Skeletal muscle tissue (tissue), 4 donors: Measurements from ENCODE around the gene SEMA6A. TPM values are rescaled to one million over a fixed set of nuclear protein-coding genes. Genes with fewer than 3 reads are reported as not detected.
"Not testable (repeated sequence)": the region's sequence is repeated elsewhere in the genome, so short reads cannot be mapped to it uniquely, and the experiment has no call there.

ENCODE experiments used
- H3K27ac ChIP-seq: one replicate; pipeline ENCODE4 v1.7.0; 2013; ENCODE audit warnings: mild to moderate bottlenecking, low read depth, low read length, inconsistent platforms
- H3K27me3 ChIP-seq, 3 donors: one replicate each; pipeline ENCODE4 v1.7.0; 2013; ENCODE audit warnings: low read length in 3 of 3; ENCODE audit not compliant: control insufficient read depth in 3 of 3, insufficient read depth in 3 of 3
- H3K36me3 ChIP-seq, 3 donors: one replicate each; pipeline ENCODE4 v1.7.0; 2013; ENCODE audit warnings: low read length in 3 of 3; ENCODE audit not compliant: control insufficient read depth in 3 of 3, insufficient read depth in 3 of 3
- H3K4me1 ChIP-seq, 3 donors: one replicate each; pipeline ENCODE4 v1.7.0; 2013; ENCODE audit warnings: low read length in 3 of 3, mild to moderate bottlenecking in 3 of 3; ENCODE audit not compliant: control insufficient read depth in 3 of 3, insufficient read depth in 3 of 3
- H3K4me3 ChIP-seq, 3 donors: one replicate each; pipeline ENCODE4 v1.7.0; 2013; ENCODE audit warnings: low read length in 3 of 3
- H3K9ac ChIP-seq, 3 donors: one replicate each; pipeline ENCODE4 v1.7.0; 2013; ENCODE audit warnings: low read length in 3 of 3, mild to moderate bottlenecking in 3 of 3, moderate library complexity in 2 of 3, low read depth in 1 of 3
- H3K9me3 ChIP-seq, 3 donors: one replicate each; pipeline ENCODE4 v1.7.0; 2013; ENCODE audit warnings: low read length in 3 of 3; ENCODE audit not compliant: control insufficient read depth in 3 of 3
- total RNA-seq: library from RNA; depleted of rRNA; stranded (reverse); fragments of >200 nt; gene quantifications from one replicate; pipeline ENCODE4 v1.2.3, GENCODE V29; 2014
- donor health status: Osteomylitis.

SEMA6A gene
- total RNA-seq, 1 donor from 2014 or later, result 43.8 TPM

DNA sequence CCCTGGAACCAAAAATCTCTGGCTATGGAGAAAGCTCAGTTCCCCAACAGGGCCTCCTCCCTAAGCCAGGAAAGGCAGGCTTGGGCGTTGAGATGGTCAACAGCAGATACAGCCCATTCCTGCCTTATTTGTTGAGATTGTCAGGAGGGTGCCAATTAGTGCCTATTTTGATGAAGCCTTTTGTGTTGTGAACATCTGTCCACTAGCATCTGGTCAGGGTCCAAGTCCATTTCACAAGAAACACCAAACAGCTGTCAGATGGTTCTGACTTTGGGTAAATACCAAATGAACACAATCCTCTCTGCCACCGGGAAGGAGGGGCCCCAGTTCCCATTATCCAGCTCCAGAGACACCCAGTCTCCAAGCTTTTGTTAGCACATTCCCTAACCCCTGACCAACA lies 19.9 kb downstream of the SEMA6A start:
- H3K27ac ChIP-seq, result no peak overlapping the region
- no peaks in the 10 kb centered on the region for H3K9me3 ChIP-seq

DNA sequence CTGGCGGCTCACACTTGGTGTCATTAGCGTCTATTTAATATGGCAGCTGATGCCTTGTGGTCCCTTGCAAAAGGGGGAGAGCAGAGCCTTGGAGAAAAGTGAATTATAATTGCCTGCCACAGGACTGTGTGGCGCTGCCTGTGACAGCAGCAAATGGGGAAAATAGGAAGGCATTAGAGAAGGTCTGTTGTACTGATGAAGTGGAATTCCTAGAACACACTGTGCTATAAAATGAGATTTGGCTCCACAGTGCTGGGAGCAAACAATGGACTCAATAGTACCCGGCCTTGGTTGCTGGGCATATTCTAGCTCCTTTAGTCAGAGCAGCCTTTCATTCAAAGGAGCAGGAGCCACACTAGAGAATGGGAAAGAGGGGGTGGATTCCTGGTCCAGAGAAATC lies 21.3 kb downstream of the SEMA6A start:
- Histone ChIP-seq H3K36me3 (no peaks in the 10 kb centered on the region), H3K27ac (no peak overlapping the region), H3K9ac (no peak overlapping the region), H3K4me3 (no peak overlapping the region), H3K27me3 (no peaks in the 10 kb centered on the region), H3K9me3 (no peaks in the 10 kb centered on the region), H3K4me1 (peaks cover 0 to 6% (median 0%) of the 10 kb centered on the region in 3 donors)

More for the DNA sequence above, 19.9 kb downstream of the SEMA6A start:
- H3K4me3 ChIP-seq, result no peak overlapping the region
- H3K4me1 ChIP-seq, result peaks cover under 1 to 7% (median 3%) of the 10 kb centered on the region in 3 donors
- no peaks in the 10 kb centered on the region for H3K27me3 ChIP-seq
- H3K9ac ChIP-seq, result no peak overlapping the region
- H3K36me3 ChIP-seq, result no peaks in the 10 kb centered on the region

DNA sequence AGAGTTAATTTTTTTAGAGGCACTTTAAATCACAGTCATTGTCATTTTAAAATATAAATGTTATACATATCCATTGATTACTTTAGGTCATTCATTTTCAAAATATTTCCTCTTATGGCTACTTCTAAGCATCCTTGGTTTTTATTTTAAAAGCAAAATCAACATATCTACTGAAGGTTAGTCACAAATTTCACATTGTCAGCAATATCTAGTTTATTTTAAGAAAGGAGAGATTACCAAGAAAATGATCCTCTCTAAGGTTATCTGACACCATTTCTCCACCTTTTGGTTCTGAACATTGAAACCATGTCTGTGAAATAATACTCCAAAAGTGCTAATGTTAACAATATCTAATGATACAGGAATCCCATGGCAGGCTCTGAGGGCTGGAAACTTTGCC lies 24.5 kb downstream of the SEMA6A start:
- no peaks in the 10 kb centered on the region for H3K27me3 ChIP-seq
- no peak overlapping the region for H3K9ac ChIP-seq
- peaks cover 4 to 10% (median 8%) of the 10 kb centered on the region in 3 donors for H3K9me3 ChIP-seq
- no peaks in the 10 kb centered on the region for H3K36me3 ChIP-seq
- H3K4me1 ChIP-seq, result peaks cover 0 to 6% (median 0%) of the 10 kb centered on the region in 3 donors
- no peak overlapping the region for H3K27ac ChIP-seq
- no peak overlapping the region for H3K4me3 ChIP-seq

DNA sequence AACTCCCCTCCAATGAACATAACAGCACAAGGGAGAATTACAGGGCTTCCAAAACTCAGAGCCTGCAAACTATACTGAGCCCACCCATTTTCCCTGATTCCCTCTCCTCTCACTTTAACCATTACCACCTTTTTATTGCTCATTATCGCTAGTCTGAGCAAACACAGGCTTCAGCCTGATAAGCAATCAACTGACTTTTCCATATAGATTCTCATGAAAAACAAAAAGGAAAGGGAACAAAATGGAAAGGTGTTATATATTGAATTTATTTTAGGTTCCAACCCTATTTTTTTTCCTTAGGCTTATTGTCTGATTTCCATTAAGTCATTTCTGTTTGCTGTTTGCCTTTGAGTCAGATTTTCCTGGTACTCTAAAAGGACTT lies 27.9 kb downstream of the SEMA6A start:
- peaks cover 0 to 3% (median 0%) of the 10 kb centered on the region in 3 donors for H3K4me1 ChIP-seq
- H3K9ac ChIP-seq, result no peak overlapping the region
- H3K9me3 ChIP-seq, result peaks cover 6 to 10% (median 8%) of the 10 kb centered on the region in 3 donors
- H3K4me3 ChIP-seq, result no peak overlapping the region
- no peaks in the 10 kb centered on the region for H3K27me3 ChIP-seq
- H3K27ac ChIP-seq, result no peak overlapping the region
- H3K36me3 ChIP-seq, result no peaks in the 10 kb centered on the region

DNA sequence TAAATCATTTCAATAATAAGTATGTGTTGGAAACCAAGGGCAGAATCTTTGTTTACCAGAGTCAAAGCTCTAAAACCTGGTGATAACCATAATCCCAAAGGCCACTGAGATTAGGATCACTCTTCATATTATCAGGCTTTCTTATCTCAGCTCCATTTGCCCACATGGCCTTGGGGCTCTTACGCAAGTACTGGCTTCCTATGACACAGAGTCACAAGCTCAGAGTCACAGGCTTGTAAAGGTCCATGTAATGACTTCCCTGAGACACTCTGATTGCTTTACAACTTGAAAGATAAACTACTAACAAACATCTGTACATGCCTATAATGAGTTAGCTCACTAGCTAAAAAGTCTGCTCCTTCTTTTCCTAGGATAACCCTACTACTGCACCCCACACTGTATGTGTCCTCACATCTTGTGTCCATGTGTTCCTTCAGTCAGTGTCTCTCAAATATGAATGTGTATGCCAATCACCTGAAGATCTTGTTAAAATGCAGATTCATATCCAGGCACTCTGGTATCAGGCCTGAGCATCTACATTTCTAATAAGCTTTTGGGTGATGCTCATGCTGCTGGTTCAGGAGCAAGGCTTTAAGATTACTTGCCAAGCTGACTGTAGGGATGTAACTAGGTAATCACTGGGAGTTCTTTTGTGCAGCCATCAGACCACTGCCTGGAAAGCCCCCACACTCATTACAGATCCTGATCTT lies 28.4 kb downstream of the SEMA6A start:
- H3K36me3 ChIP-seq, result no peaks in the 10 kb centered on the region
- H3K4me3 ChIP-seq, result peak overlapping the region in 1 of 3 donors; percentile 9
- H3K9ac ChIP-seq, result no peak overlapping the region
- H3K4me1 ChIP-seq, result peaks cover 0 to 3% (median 0%) of the 10 kb centered on the region in 3 donors
- no peaks in the 10 kb centered on the region for H3K27me3 ChIP-seq
- H3K27ac ChIP-seq, result no peak overlapping the region
- peaks cover 6 to 10% (median 8%) of the 10 kb centered on the region in 3 donors for H3K9me3 ChIP-seq

DNA sequence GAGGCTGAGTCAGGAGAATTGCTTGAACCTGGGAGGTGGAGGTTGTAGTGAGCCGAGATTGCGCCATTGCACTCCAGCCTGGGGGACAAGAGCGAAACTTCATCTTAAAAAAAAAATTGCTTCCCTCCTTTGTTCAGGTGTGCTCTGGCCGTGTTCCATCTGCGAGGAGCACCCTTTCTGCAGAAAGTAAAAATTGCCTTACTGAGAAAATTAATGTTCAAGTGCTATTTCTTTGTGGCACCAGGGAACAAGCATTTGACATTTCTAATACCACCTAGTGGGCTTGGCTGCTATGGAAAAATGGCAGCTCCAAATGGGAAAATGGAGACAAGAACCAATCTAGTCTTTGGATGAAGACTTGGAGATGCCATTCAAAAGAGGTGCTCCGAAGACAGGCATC lies 29.2 kb downstream of the SEMA6A start:
- not testable (repeated sequence) for H3K9me3 ChIP-seq, H3K36me3 ChIP-seq, H3K27me3 ChIP-seq, H3K9ac ChIP-seq, H3K4me3 ChIP-seq, H3K4me1 ChIP-seq, H3K27ac ChIP-seq

DNA sequence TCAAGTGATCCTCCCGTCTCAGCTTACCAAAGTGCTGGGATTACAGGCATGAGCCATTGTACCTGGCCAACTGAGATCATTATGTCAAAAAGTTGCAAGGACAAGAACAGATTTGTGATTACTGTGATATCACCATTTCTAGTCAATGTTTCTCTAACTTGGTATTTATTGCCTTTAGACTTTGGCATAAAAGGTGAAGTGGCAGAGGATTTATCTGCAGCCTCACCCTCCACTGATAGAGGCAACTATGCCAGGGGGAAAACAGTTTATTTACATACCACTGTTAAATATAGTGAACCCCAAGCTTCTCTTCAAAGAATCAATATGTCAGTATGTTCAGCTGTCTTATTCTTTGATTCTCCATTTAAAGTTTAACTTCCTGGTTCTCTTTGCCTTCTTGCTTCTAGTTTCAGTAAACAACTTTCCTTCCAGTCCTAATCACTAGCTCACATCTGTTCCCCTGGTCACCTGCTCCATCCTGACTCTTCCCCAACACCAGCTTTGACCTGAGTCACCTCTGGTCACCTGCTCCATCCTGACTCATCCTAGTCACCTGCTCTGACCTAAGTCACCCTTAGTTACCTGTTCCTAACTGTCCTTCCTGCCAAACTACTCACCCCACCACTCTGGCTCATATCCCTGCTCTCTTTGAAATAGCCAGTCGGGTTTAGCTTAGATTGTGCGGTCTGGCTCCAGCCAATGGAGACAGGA lies 29.9 kb downstream of the SEMA6A start:
- Histone ChIP-seq H3K9ac (no peak overlapping the region), H3K36me3 (no peaks in the 10 kb centered on the region)

DNA sequence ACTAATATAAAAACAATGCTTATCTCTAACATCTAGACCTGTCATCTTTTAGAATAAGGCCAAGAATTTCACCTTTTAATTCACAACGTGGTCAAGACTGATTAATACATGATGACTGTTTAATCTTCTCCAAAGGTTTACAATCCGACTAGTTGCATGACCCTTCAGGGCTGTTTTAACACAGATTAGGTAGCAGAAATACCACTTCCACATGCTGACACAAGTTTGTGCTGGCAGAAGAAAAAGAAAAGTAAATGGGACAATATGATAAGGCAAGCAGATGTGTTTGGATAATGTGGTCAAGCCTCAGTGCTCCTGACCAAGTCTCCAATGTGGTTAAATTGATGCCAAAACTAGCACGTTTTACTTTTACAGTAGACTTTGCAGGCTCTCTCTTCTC lies 31.1 kb downstream of the SEMA6A start:
- Histone ChIP-seq H3K4me1 (no peaks in the 10 kb centered on the region), H3K27me3 (no peaks in the 10 kb centered on the region), H3K36me3 (no peaks in the 10 kb centered on the region), H3K9me3 (peaks cover 6 to 10% (median 8%) of the 10 kb centered on the region in 3 donors), H3K9ac (no peak overlapping the region), H3K4me3 (no peak overlapping the region), H3K27ac (no peak overlapping the region)

More for the DNA sequence above, 29.9 kb downstream of the SEMA6A start:
- Histone ChIP-seq H3K27ac (no peak overlapping the region), H3K4me1 (no peaks in the 10 kb centered on the region), H3K4me3 (no peak overlapping the region), H3K27me3 (no peaks in the 10 kb centered on the region), H3K9me3 (peaks cover 6 to 10% (median 8%) of the 10 kb centered on the region in 3 donors)

DNA sequence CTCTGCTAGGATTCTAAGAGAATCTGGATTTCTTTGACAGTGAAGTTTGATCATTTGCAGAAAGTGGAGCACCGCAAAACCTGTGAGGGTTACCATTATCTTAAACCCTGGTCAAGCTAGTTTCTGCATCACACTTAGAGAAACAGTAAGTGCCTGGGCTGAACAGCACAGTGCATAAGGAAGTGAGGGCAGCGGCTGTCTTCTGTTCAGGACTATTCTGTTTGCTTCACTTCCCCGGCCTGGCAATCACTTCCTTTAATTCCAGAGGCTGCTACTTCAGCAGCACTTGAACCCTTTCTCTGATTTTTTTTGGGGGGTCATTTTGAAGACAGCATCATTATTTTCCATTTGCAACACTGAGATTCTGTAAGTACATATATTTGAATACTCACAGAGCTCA lies 32.0 kb downstream of the SEMA6A start:
- Histone ChIP-seq H3K27ac (no peak overlapping the region), H3K4me3 (no peak overlapping the region), H3K27me3 (no peaks in the 10 kb centered on the region), H3K9ac (no peak overlapping the region), H3K9me3 (peaks cover 6 to 10% (median 8%) of the 10 kb centered on the region in 3 donors), H3K36me3 (no peaks in the 10 kb centered on the region), H3K4me1 (no peaks in the 10 kb centered on the region)

DNA sequence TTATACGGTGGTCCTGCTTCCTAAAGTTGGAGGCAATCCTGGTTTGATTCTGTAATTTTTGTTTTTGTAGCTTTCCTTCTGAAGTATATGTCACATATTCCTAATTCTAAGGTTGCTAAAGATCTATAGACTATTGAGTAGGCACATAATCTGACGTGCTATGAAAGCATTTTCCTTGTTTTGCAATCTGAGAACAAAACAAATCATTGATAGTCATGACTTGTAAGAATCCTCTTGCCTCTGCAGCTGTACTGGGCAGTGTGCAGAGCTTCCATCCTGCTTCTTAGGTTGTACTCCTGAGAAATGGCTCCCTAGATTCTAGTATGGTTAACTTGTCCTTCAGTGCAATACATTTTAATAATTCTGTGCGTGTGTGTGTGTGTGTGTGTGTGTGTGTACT lies 35.4 kb downstream of the SEMA6A start:
- Histone ChIP-seq H3K4me1 (no peaks in the 10 kb centered on the region), H3K27me3 (no peaks in the 10 kb centered on the region), H3K9ac (no peak overlapping the region), H3K27ac (no peak overlapping the region), H3K36me3 (no peaks in the 10 kb centered on the region), H3K4me3 (no peak overlapping the region), H3K9me3 (no peaks in the 10 kb centered on the region)
